Epidermal melanocyte (primary cell): ENCODE results near the gene TPSD1.
"Not testable (repeated sequence)": the region's sequence is repeated elsewhere in the genome, so short reads cannot be mapped to it uniquely, and the experiment has no call there.

Source experiments
- DNase-seq: peaks from one replicate; pipeline ENCODE4 v3.0.0; 2011; ENCODE audit warnings: low spot score; ENCODE audit not compliant: insufficient read length

Gene TPSD1

GRCh38 chr16:1255276-1256122 lies at the start of gene TPSD1:
TSS of gene TPSD1 (plus strand) at chr16:1256069. CDS start at chr16:1256281, 212 bp downstream.
- DNase-seq = not testable (repeated sequence)

- no peak for DNase-seq
Measured at GRCh38 chr16:1206326-1206725, 49.5 kb upstream of the TPSD1 start.

GRCh38 chr16:1206786-1207185 lies 49.1 kb upstream of the TPSD1 start:
- DNase-seq = no peak

- DNase-seq = no peak
Measured at GRCh38 chr16:1208239-1208830, 47.5 kb upstream of the TPSD1 start.

- DNase-seq = no peak
Measured at GRCh38 chr16:1209081-1209480, 46.8 kb upstream of the TPSD1 start.

- DNase-seq = no peak
Measured at GRCh38 chr16:1210461-1210860, 45.4 kb upstream of the TPSD1 start.

- no peak for DNase-seq
Measured at GRCh38 chr16:1211451-1212268, 44.2 kb upstream of the TPSD1 start.

GRCh38 chr16:1212616-1213194 lies 43.2 kb upstream of the TPSD1 start:
- no peak for DNase-seq

- no peak for DNase-seq
Measured at GRCh38 chr16:1213231-1213630, 42.6 kb upstream of the TPSD1 start.

GRCh38 chr16:1213796-1214372 lies 42.0 kb upstream of the TPSD1 start:
- no peak for DNase-seq

GRCh38 chr16:1214719-1215118 lies 41.1 kb upstream of the TPSD1 start:
- DNase-seq = no peak

GRCh38 chr16:1215574-1216295 lies 40.1 kb upstream of the TPSD1 start:
- no peak for DNase-seq

GRCh38 chr16:1216296-1216619 lies 39.6 kb upstream of the TPSD1 start:
- DNase-seq = no peak

GRCh38 chr16:1216681-1217400 lies 39.0 kb upstream of the TPSD1 start:
- no peak for DNase-seq

GRCh38 chr16:1217526-1217925 lies 38.3 kb upstream of the TPSD1 start:
- DNase-seq = no peak

- no peak for DNase-seq
Measured at GRCh38 chr16:1218061-1218929, 37.6 kb upstream of the TPSD1 start.

GRCh38 chr16:1218930-1219611 lies 36.8 kb upstream of the TPSD1 start:
- no peak for DNase-seq

- DNase-seq = no peak
Measured at GRCh38 chr16:1220098-1220728, 35.7 kb upstream of the TPSD1 start.
